CD4-positive, alpha-beta T cell treated with Interferon alpha-2 for 1 hour (primary cell): ENCODE measurements around the gene OTULIN.

ENCODE experiments used
- DNase-seq, 2 donors: peaks; one replicate each; pipeline ENCODE4 v3.0.0-alpha.2; 2020 to 2022

The OTULIN gene

DNA sequence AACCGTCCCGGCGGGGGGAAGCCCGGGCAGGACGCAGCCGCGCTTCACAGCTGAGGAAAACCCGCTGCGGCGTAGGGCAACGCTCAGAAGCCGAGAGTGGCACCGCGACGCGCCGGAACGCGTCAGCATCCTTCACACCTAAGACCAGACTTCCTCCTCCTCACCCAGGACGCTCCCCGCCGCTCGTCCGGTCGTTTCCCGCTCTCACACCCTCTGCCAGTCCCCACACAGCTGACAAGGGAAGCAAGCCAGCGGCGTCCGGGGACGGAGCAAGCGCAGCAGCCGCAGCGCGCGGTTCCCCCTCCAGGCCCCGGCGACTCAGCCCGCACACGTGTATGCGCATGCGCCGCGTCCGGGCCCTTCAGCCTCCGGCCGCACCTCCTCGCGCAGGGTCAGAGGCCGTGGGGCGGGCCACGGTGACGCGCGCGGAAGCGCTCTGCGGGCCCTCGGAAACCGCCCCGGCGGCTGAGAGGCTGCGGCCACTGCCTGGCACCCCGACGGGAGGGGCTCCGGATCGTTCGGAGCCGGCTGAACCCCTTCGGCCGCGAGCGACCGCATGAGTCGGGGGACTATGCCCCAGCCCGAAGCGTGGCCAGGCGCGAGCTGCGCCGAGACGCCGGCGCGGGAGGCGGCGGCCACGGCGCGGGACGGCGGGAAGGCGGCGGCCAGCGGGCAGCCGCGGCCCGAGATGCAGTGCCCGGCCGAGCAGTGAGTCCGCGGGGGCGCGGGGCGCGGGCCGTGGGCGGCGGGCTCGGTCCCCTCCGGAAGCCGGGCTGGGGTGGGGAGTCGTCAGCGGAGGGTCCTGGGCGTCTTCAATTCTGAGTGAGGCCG lies at the start of gene OTULIN:
OTULIN (plus strand) TSS at position 449 of the 831 bp plus-strand sequence; CDS start at position 557, 108 bp downstream.
- peak; percentile 91 for DNase-seq

DNA sequence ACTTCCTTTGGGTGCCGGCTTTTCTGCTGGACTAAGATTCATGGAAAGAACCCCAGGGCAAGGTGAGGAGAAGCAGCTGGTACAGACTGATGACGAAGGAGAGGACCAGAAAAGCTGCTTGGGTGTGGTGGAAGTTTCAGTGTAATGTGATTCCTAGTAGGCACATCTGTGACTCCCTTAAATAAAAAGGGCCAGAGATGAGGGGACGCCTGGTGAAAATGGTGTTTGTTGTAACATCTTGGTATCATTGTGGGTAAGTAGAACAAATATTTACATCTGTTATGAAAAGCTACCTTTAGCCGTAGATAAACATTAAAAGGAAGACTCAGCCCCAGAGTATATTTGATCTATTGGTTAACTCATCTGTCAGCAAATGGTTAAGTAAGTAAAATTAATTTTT lies 49.2 kb upstream of the OTULIN start:
- DNase-seq = no peak

DNA sequence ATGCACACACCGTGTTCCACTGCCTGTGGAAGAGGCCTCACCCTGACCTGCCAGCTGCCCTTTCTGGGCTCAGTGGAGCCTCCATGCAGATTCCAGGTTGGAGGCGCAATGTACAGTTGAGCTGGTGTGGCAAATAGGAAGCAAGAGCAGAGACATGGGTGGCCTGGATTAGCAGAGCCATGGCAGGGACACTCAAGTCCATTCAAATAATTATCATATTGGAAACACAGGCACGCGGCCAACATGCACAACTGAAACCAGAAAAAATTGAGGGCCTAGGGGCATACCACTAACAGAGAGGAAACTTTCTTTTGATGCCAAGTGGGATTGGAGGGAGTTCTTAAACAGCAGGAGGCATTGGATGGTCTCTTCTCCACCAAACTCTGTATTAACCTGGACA lies 47.1 kb upstream of the OTULIN start:
- no peak for DNase-seq

DNA sequence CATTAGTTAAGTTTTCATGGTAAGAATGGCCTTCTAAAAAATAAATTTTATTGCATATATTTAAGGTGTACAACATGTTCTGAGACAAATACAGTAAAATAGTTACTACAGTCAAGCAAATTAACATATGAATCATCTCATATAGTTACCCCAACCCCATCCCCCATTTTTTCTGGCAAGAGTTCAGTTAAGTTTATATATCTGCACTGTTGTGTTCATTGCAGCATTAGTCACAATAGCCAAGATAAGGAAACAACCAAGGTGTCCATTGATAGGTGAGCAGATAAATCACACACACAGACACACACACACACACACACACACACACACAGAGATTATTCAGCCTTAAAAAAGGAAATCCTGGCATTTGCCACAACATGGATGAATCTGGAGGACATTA lies 37.2 kb upstream of the OTULIN start:
- no peak for DNase-seq

DNA sequence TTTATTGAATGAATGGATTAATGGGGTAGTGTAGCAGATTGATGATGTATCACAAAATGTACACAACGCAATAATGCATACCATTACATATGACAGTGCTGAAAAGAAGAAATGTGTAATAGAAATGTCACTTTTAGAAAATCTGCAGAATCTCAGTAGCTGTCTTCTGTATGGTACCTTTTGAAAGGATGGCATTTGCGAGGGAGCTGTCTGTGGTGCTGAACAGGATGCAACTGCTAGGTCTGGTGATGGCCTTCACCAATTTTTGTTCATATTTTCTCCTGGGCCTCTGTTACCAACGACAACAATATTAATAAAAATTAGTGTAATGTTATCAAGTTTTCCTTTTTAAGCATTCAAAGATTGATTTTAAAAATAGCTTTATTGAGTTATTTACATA lies 36.2 kb upstream of the OTULIN start:
- peak in 1 of 2 donors; percentile 53 for DNase-seq

DNA sequence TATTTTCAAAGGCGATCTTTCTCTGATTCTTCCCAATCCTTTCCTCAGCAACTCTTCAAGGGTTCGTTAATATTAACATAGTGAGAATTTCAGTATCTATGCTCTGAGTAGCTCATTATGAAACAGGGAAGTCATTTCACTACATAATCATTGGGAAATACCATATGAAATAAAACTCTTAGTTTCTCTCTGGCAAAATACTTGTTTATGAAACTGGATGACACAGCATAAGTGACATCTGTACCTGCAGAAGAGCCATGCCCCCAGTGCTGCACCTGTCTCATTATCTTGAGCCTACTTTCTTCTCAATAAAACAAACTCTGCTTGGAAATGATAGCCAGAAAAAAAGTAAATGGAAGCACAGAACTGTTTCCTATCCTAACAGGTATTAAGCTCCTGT lies 33.8 kb upstream of the OTULIN start:
- no peak for DNase-seq

DNA sequence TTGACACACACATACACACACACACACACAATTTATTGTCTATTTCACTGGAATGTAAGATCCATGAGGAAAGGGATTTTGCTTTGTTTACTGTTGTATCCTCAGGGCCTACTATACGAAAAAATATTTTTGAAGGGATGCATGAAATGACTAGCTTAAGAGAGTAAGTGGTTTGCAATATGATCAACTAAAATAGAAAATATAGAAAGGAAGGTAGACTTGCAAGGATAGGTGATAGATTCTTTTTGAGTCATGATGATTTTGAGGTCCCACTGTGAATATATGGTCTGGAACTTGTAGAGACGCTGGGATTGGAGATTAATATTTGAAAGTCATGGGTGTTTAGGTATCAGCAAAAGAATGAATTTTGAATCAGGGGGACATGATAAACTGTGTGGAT lies 28.9 kb upstream of the OTULIN start:
- no peak for DNase-seq

DNA sequence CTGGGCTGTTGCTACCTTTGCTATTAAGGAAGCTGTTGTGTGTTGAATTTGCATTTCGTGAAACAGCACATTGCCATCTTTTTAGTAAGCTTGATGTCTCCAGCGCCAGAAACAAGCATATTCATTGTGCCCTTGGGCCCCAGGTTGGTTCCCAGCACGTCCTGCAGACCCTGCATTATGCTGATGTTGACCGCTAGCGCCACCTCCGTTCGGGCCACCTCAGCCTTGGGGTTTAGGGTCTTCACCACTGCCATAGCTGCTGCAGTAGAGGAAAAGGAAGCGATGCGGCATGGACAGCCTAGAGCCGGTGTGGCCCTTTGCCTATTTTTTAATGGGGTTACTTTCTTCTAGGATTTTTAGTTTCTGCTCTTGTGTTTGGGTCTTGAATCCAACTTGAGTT lies 23.8 kb upstream of the OTULIN start:
- no peak for DNase-seq

DNA sequence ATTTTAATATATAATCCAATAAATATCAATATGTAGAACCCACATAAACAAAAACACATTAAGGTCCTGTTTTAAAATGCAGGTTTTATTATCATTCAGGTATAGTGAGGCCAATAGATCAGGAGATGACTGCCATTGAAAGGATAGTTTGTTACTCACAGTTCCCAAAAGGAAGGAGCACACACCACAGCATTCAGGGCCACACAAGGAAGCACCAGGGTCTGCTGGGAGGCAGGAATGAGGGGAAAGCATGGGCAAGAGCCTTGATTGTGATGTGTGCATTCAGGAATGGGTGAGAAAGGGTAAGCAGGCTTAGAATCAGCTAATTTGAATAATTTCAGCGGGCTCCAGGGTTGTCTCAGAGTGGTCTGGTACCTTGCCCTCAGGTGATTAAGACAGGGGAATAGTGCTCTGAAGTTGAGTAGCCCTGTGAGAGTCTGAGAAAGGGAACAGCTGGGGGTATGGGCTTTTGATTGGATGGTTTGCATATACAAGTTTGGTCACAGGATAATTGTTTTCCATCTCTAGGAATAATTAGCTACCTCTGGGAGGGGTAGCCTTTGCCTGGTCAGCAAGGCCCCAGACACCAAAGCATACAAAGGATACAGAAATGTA lies 19.8 kb upstream of the OTULIN start:
- DNase-seq = no peak

DNA sequence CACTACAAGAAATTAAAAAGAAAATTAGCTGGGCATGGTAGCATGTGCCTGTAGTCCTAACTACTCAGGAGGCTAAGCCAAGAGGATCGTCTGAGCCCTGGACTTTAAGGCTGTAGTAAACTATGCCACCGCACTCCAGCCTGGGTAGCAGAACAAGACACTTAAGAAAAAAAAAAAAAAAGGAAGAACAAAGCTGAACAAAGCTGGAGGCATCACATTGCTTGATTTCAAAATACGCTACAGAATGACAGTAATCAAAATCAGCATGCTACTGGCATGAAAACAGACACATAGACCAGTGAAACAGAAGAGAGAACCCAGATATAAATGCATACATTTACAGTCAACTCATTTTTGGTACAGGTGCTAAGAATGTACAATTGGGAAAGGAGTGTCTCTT lies 14.5 kb upstream of the OTULIN start:
- no peak for DNase-seq

DNA sequence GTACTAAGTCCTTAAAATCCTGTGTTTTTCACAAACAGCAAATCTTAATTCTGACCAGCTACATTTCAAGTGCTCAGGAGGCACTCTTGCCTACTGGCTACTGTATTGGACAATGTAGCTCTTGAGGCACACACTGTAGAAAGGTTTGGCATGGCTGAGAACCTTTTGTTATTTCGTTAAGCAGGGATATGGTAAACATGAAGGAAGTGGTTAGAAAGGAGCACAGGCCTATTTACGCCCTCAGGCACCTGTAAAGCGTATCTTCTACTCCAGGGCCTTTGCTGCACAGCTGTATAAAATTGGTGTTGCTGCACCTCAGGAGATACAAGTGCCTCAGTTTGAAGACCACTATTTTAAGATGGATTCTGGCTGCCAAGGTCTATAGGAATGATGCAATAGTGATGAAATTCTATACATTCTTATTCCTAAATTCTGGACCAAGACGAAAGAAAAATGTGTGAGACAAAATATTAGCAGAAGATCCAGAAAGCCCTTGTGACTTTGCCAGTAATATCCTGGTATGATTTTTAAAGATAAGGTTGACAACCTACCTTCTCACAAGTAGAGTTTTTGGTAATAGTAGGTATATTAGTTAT lies 9.3 kb upstream of the OTULIN start:
- DNase-seq = no peak

DNA sequence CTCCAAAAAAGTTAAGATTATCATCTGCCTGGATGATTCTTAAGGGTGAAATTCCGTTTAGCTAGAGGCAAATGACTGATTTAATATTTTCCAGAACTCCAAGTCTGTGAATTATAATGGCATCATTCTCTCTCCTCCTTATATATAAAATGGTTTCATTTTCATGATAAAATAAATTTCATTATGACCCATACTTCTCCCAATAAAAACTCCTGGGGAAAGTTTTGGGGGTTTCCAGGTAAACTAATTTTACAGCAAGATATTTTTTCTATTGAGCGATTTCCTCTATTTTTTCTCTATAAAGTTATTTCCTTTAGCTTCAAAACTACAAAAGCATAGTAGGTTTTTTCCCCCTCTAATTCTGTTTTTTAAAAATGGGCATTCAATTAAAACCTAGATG lies 7.6 kb upstream of the OTULIN start:
- no peak for DNase-seq

DNA sequence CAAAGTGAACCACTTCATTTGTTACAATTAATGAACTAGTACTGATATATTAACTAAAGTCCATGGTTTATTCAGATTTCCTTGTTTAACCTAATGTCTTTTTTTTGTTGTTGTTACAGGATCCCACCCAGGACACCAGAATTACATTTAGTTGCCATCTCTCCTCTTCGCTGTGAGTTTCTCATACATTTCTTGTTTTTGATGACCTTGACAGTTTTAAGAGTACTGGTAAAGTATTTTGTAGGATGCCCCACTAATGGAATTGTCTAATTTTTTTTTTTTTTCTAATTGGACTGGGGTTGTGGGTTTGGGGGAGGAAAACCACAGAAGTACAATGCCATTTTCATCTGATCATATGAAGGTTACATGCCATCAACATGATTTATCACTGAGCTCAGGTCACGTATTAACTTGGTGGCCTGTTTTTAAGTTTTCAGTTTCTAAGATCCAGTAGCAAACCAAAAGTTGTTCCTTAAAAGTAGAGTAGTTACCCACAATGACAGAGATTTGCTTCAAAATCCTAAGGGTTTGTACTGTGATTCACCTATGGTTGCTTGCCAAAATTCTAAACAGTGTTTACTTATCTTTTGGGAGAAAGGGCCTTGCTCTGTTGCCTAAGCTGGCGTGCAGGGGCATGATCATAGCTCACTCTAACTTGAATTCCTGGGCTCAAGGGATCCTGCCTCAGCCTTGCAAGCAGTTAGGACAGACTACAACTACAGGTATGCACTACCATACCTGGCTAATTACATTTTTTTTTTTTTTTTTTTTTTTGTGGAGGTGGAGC lies 4.5 kb upstream of the OTULIN start:
- DNase-seq = no peak

DNA sequence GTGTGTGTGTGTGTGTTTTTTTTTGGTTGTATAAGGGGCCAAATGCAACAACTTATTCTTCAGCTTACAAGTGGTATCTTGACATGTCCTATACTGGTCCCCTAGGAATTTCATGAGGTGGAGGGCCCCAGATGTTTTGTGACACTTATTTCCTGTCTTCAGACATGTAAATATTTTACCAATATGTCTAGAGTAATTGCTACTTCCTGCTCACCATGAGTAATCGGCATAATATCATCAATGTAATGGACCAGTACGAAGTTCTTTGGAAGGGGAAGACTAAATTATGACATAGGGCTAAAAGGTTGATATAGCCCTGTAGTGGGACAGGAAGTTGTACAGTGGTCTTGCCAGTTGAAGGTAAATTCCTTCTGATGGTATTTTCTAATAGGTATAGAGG lies 3.7 kb upstream of the OTULIN start:
- no peak for DNase-seq

DNA sequence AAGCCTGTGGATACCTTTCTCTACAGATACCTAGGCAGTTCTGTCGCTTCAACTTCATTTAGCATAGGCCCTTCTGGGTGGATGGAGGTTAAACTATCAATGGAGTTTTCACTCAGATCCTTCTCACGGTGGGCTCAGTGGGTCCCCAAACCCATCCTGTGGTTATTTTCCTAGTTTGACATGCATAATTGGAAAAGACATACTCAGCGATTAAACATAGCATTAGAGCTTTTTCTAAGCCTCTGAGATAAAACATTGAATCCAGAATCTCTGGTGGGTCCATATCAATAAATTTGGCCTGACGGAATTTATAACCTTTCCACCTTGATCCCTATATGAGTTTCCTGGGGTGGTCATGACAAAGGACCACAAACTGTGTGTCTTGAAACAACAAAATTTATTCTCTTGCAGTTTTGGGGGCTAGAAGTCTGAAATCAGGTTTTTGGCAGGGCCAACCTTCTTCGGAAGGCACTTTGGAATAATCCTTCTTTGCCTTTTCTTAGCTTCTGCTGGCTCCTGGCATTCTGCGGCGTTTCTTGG lies 1.7 kb upstream of the OTULIN start:
- no peak for DNase-seq

DNA sequence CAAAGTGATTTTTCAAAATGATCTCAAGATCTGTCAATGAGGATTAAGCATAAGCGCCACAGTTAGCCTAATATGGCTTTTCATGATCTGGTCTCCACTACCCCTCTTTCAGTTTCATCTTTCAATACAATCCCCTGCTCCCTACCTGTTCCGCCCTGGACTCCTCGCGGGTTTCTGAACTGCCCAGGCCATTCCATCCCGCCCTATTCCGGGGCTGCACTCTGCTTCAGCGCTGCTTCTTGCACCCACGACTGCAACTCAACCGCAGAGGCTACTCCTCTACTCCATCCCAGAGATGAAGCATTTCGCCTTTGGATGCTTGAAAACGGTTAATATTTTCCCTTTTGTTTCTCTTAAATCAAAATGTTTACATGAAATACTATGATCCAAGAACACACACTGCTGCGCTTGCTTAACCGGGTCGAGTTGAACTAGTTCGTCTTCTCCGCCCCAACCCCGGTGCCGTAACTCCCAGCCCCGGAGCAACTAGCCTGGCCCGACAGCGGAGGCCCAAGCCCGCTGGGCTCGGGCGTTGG lies 716 bp upstream of the OTULIN start:
- no peak for DNase-seq

DNA sequence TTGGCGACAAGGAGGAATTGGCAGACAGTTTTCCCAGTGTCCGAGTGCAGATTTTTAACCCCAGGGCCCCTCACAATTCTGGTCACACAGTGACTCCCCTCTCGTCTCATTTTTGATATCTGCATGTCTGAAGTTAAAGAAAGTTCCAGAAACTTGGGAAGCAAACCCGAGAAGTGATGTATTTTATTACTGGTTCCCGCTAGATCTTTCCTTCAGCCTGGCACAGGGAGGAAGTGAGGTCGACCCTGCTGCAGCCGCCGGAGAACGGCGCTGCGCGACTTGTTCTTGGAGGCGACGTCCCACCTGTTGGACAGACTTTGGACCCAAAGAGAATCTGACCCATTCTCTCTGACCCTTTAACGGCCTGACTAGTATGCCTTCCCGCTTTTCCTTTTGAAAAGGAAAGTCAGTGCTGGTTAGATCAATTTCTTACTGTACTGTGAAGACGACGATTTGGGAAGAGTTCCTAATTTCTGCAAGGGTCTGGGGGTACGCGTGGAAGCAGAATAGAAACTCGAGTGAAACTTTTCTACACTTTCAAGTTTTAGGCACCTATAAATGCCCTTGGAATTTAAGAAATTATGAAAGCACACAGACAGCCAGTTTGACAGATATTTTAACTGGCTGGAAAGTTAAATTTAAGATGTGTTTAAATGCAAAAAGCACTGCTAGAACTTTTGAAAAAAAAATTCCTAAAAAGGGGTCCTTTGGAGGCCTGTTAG lies 744 bp downstream of the OTULIN start:
- peak in 1 of 2 donors; percentile 36 for DNase-seq

DNA sequence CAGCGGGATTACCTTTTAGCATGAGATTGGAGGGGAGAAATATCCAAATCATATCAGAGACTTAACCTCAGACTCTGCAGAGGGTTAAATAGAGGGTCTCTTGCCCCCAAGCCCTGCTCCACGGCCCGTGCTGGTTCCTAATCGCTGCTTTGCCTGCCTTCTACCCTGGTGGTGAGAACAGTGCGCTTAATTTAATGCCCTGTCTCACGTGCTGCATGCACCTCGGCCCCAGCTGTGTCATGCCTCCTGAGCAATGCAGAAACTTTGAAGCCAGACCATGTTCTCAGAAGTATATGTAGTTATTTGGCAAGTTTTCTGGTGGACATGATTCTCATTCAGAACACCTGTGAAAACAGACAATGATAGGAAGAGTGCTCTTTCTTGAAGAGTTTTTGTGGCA lies 1.4 kb downstream of the OTULIN start:
- DNase-seq = peak; percentile 56 to 65

DNA sequence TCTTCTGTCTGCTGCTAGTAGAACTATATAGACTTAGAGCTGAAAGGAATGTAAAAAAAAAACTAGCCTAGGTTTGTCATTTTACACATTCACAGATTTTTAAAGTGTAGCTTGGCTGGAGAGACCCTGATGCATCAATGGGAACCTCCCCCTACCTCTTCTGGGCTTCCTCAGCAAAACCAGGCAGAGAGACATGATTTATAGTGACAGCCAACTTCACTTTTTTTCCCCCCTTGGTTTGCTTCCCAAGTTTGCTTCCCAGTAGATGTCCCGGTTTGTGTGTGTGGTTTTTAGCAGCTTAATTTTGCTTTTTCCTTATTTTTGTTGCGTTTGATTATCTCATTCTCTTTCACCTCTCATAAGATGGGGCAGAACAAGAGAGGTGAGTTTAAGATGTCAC lies 1.8 kb downstream of the OTULIN start:
- no peak for DNase-seq

DNA sequence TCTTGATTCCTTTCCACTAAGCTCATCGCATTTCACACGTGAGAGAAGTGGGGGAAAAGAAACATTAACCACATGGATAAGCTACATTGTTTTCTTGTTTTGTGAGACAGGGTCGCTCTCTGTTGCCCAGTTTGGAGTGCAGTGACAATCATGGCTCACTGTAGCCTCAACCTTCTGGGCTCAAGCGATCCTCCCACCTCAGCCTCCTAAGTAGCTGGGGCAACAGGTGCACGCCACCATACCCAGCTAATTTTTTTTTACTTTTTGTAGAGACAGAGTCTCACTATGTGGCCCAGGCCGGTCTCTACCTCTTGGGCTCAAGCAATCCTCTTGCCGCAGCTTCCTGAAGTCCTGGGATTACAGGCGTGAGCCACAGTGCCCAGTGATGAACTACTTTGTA lies 2.8 kb downstream of the OTULIN start:
- peak in 1 of 2 donors; percentile 13 for DNase-seq

DNA sequence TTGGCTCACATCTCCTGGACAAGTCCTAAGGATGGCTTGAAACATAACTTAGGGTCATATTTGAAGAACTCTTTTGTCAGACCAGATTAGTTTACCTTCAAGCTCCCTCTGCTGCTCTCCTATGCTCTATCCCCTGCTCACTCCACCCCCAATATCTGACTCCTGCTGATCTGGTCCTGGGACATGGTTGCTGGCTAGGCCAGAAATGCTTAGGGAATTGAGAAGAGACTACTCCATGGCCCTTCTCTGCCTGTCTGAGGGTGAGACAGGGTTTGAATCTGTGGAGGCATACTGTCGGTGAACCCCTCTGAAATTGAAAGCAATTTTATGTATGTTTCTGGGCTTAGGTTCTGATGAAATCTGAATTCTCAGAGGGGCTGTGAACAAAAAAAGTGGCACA lies 3.3 kb downstream of the OTULIN start:
- DNase-seq = peak in 1 of 2 donors; percentile 18

DNA sequence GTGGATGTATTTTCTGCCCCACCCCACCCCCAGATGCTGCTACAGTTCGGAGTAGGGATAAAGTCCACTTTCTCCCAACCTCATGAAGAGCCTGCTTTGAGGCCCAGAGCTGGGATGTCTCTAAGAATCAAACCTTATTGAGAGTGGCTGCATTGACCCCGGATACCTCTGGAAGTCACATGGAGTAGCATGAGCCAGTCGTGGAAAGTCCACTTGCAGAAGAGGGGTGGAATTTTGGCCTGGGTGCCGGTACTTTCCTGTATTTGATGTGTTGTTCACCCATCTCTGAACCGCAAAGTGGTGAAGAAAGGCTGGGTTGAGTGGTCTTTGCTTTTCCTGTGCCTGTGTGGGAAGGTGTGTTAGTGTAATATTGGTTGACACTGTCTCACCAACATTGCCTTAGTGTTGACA lies 3.7 kb downstream of the OTULIN start:
- DNase-seq = peak; percentile 31 to 62
